Activated CD8-positive, alpha-beta memory T cell treated with anti-CD3 and anti-CD28 coated beads for 36 hours (primary cell): ENCODE data around the gene MAN1B1. TPM values are rescaled to one million over a fixed set of nuclear protein-coding genes. Genes with fewer than 3 reads are reported as not detected.

Source experiments
- CTCF ChIA-PET: fragments of 350-600 bp; sonication (Branson Sonifier 250); formaldehyde crosslinking; loops from one replicate; lab custom pipeline; 2021; ENCODE audit warnings: antibody characterized with exemption; lab: Charles Lee
- POLR2A ChIA-PET: fragments of 350-600 bp; sonication (Branson Sonifier 250); formaldehyde crosslinking; loops from one replicate; lab custom pipeline; 2021; ENCODE audit warnings: antibody characterized with exemption; lab: Charles Lee
- total RNA-seq, 2 experiments: library from RNA; stranded (reverse); gene quantifications; one replicate each; pipeline ENCODE4 v1.2.3, GENCODE V29; 2021

MAN1B1 gene
- total RNA-seq, 2 experiments from 2014 or later = 30.0 to 34.1 TPM

GRCh38 chr9:137150617-137151457 lies 64.1 kb downstream of the MAN1B1 start:
- ChIA-PET CTCF (interaction anchor here (0.6 to 2.2 kb wide), 4 partner anchors 21 to 116 kb away, joined by 3 to 5 read pairs (median 4); no protein-coding TSS in a partner anchor), POLR2A (interaction anchor here (0.7 to 1.2 kb wide), 4 partner anchors 21 to 158 kb away, joined by 4 to 5 read pairs (median 4); partner anchors contain the start of gene TPRN)

GRCh38 chr9:137152844-137153405 lies 66.1 kb downstream of the MAN1B1 start:
- POLR2A ChIA-PET = no interaction called here
- CTCF ChIA-PET = interaction anchor here (2.2 kb wide), 1 partner anchor 84 kb away, joined by 5 read pairs; no protein-coding TSS in a partner anchor

GRCh38 chr9:137156567-137157375 lies 70.0 kb downstream of the MAN1B1 start:
- POLR2A ChIA-PET = interaction anchor here (0.7 to 1.1 kb wide), 2 partner anchors 44 to 66 kb away, joined by 3 read pairs; no protein-coding TSS in a partner anchor
- CTCF ChIA-PET = interaction anchor here (1.0 kb wide), 1 partner anchor 33 kb away, joined by 3 read pairs; no protein-coding TSS in a partner anchor

GRCh38 chr9:137157618-137158415 lies 71.0 kb downstream of the MAN1B1 start:
- CTCF ChIA-PET = no interaction called here
- POLR2A ChIA-PET = no interaction called here

- POLR2A ChIA-PET = no interaction called here
- CTCF ChIA-PET = no interaction called here
Observed at GRCh38 chr9:137158625-137159024, 71.8 kb downstream of the MAN1B1 start.

Other genes starting within 250 kb of the MAN1B1 start
- gene AJM1, start 244.5 kb upstream of the MAN1B1 start, total RNA-seq = 1 to 10 TPM; 3.8 to 3.9 TPM
- gene PHPT1, start 237.6 kb upstream of the MAN1B1 start, total RNA-seq = 100 to 1,000 TPM; 104 to 105 TPM
- gene MAMDC4, start 234.6 kb upstream of the MAN1B1 start, total RNA-seq = 10 to 100 TPM; 14.1 to 15.3 TPM
- gene EDF1, start 220.7 kb upstream of the MAN1B1 start, total RNA-seq = 100 to 1,000 TPM; 320 to 322 TPM
- 10 to 100 TPM; 48.1 to 55.0 TPM for gene TRAF2, start 200.5 kb upstream of the MAN1B1 start, total RNA-seq
- gene FBXW5, start 142.2 kb upstream of the MAN1B1 start, total RNA-seq = 10 to 100 TPM; 81.2 to 82.1 TPM
- under 1 TPM in 1 of 2 experiments, not detected in 1; 0.69 TPM for gene C8G, start 141.7 kb upstream of the MAN1B1 start, total RNA-seq
- gene LCN12, start 134.7 kb upstream of the MAN1B1 start, total RNA-seq = under 1 TPM; 0.73 to 0.89 TPM
- not detected for gene PTGDS, start 109.5 kb upstream of the MAN1B1 start, total RNA-seq
- gene LCNL1, start 104.0 kb upstream of the MAN1B1 start, total RNA-seq = under 1 TPM in 1 of 2 experiments, not detected in 1; 0.10 TPM
- gene PAXX, start 94.6 kb upstream of the MAN1B1 start, total RNA-seq = 10 to 100 TPM; 66.9 to 74.6 TPM
- not detected for gene CLIC3, start 90.4 kb upstream of the MAN1B1 start, total RNA-seq
- gene ABCA2, start 58.7 kb upstream of the MAN1B1 start, total RNA-seq = 10 to 100 TPM in 1 of 2 experiments, 1 to 10 TPM in 1; 9.8 to 10.3 TPM
- gene FUT7, start 54.9 kb upstream of the MAN1B1 start, total RNA-seq = under 1 TPM in 1 of 2 experiments, not detected in 1; 0.06 TPM
- gene NPDC1, start 40.8 kb upstream of the MAN1B1 start, total RNA-seq = 10 to 100 TPM; 28.2 to 31.4 TPM
- not detected for gene ENTPD2, start 32.9 kb upstream of the MAN1B1 start, total RNA-seq
- gene SAPCD2, start 16.4 kb upstream of the MAN1B1 start, total RNA-seq = 10 to 100 TPM; 16.4 to 16.5 TPM
- 10 to 100 TPM; 27.2 to 29.6 TPM for gene UAP1L1, start 9.5 kb upstream of the MAN1B1 start, total RNA-seq
- 100 to 1,000 TPM; 323 to 333 TPM for gene DPP7, start 27.7 kb downstream of the MAN1B1 start, total RNA-seq
- under 1 TPM in 1 of 2 experiments, not detected in 1; 0.06 TPM for gene GRIN1, start 52.2 kb downstream of the MAN1B1 start, total RNA-seq
- gene LRRC26, start 83.1 kb downstream of the MAN1B1 start, total RNA-seq = not detected
- gene TMEM210, start 85.1 kb downstream of the MAN1B1 start, total RNA-seq = not detected
- 10 to 100 TPM; 49.1 to 51.8 TPM for gene ANAPC2, start 101.6 kb downstream of the MAN1B1 start, total RNA-seq
- gene SSNA1, start 101.7 kb downstream of the MAN1B1 start, total RNA-seq = 100 to 1,000 TPM; 103 TPM
- 10 to 100 TPM; 11.1 to 11.9 TPM for gene TPRN, start 113.8 kb downstream of the MAN1B1 start, total RNA-seq
- 10 to 100 TPM; 47.0 to 47.1 TPM for gene TMEM203, start 118.7 kb downstream of the MAN1B1 start, total RNA-seq
- 10 to 100 TPM; 43.7 to 44.6 TPM for gene NDOR1, start 118.7 kb downstream of the MAN1B1 start, total RNA-seq
- 1 to 10 TPM; 3.0 to 4.1 TPM for gene RNF208, start 135.3 kb downstream of the MAN1B1 start, total RNA-seq
- under 1 TPM in 1 of 2 experiments, not detected in 1; 0.23 TPM for gene CYSRT1, start 138.2 kb downstream of the MAN1B1 start, total RNA-seq
- gene RNF224, start 140.5 kb downstream of the MAN1B1 start, total RNA-seq = not detected
- not detected for gene SLC34A3, start 143.9 kb downstream of the MAN1B1 start, total RNA-seq
- gene TUBB4B, start 154.3 kb downstream of the MAN1B1 start, total RNA-seq = 100 to 1,000 TPM; 315 to 323 TPM
- gene STPG3, start 164.3 kb downstream of the MAN1B1 start, total RNA-seq = not detected
- 10 to 100 TPM; 67.0 to 70.9 TPM for gene NELFB, start 168.3 kb downstream of the MAN1B1 start, total RNA-seq
- 1 to 10 TPM; 4.8 TPM for gene TOR4A, start 190.7 kb downstream of the MAN1B1 start, total RNA-seq
- 1 to 10 TPM; 3.0 to 3.4 TPM for gene NRARP, start 215.3 kb downstream of the MAN1B1 start, total RNA-seq